IPS DF 4.7 (cell line): Measurements from ENCODE around the gene LILRB2.
"Not testable (repeated sequence)": the region's sequence is repeated elsewhere in the genome, so short reads cannot be mapped to it uniquely, and the experiment has no call there.

Source experiments
- DNase-seq: peaks from one replicate; pipeline ENCODE4 v3.0.0-alpha.2; 2013; ENCODE audit warnings: low spot score; ENCODE audit errors: extremely low read depth

Gene LILRB2

DNA sequence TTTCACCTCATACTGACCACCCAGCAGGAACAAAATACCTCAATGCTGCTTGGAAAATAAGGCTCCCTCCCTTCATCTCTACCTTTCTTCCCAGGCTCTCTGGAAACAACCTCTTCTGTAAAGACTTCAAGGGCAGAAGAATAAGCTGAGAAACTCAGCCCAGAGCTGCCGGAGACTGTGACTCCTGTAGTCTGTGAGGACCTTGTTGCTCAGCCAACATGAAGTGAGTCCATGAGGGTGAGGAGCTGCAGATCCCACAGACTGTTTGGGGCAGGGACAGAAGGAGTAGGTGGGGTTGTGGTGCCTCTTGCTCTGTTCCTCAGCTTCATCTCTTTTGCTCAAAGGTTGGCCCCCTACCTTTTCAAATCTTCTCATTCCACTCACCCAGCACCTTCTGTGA lies 24.2 kb upstream of the LILRB2 start:
- no peak for DNase-seq

DNA sequence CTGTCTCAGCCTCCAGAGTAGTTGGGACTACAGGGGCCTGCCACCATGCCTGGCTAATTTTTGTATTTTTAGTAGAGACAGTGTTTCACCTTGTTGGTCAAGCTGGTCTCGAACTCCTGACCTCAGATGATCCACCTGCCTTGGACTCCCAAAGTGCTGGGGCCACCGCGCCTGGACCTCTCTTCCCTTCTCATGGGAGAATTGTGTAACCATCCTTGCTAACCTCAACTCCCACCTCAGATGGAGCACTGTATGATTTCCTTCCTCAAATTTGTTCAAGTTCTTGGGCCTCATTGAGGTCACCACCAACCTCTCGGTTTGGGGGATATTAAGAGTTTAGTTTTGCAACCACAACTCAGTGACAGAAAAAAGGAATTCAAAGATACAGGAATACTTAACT lies 21.3 kb upstream of the LILRB2 start:
- DNase-seq, result no peak

DNA sequence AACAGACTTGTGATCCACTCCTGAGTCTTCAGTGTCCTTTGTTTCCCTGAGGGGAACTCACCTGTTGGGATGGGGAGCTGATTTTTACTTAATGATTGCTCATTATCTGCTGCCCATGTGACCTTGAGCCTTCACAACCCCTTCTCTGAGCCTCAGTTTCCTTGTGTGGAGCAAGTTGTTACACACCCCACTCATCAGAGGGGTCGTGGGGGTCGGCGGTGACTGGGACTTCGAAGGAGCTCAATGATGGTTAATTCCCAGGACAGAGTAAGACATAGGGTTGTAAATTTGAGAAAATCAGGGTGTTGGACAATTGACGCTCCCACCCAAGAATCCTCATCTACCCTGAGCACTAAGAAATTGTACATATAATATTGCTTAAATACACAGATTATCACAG lies 18.6 kb upstream of the LILRB2 start:
- no peak for DNase-seq

DNA sequence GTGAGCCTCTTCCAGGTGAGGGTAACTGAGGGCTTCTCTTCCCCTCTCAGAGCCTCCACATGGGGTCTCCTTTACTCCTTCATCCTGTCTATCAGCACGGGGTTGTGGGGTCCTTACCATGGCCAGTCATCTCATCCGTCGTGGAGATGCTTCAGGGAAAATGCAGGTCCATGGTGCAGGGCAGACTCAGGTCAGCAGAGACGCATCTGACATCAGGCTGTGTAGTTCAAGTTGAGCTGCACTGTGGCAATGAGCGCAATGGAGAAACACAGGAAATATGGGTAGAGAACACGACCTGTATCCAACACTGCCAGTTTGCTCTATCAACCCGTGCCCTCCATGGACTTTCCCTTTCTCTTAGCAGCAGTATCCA lies 18.2 kb upstream of the LILRB2 start:
- DNase-seq, result no peak

- no peak for DNase-seq
Observed at GRCh38 chr19:54298357-54299125, 17.6 kb upstream of the LILRB2 start.

- DNase-seq, result no peak
Observed at GRCh38 chr19:54297759-54298305, 16.9 kb upstream of the LILRB2 start.

DNA sequence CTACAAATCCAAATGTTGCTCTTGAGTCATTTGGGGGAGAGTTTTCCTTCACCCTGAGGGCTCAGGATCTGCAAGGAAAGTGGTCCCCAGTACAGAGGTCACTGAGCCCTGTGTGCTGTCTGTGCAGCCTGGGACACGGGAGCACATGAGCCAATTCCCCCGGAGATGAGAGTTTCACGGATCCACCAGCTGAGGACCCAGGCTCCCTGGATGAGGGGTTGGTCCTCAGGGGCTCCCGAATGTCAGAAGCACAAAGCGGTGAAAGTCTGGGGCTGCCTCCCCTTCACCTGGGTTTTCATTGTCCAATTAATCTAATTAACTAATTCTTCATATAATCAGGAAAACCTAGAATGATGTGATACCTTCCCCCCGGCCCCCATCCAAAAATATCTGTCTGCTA lies 13.6 kb upstream of the LILRB2 start:
- DNase-seq, result no peak

- DNase-seq, result not testable (repeated sequence)
Observed at GRCh38 chr19:54289160-54289559, 8.2 kb upstream of the LILRB2 start.

- no peak for DNase-seq
Observed at GRCh38 chr19:54287456-54287855, 6.5 kb upstream of the LILRB2 start.

DNA sequence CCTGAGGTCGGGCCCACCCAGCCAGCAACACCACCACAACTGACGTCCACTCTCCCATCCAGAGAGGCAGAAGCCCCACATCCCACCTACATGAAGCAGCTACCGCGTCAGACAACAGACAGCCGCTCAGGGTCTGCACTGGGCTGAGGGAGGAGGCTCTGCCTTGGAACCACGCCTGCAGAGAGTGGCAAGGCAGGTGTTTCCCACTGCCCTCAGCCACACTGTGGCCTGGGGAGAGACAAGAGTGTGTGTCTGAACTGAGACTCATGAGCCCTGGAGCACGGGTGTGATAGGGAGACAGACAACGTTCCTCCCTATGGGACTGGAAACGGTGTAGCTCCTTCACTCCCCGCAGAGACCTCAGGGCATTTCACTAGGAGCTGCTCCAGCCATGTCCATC lies 5.4 kb upstream of the LILRB2 start:
- not testable (repeated sequence) for DNase-seq

DNA sequence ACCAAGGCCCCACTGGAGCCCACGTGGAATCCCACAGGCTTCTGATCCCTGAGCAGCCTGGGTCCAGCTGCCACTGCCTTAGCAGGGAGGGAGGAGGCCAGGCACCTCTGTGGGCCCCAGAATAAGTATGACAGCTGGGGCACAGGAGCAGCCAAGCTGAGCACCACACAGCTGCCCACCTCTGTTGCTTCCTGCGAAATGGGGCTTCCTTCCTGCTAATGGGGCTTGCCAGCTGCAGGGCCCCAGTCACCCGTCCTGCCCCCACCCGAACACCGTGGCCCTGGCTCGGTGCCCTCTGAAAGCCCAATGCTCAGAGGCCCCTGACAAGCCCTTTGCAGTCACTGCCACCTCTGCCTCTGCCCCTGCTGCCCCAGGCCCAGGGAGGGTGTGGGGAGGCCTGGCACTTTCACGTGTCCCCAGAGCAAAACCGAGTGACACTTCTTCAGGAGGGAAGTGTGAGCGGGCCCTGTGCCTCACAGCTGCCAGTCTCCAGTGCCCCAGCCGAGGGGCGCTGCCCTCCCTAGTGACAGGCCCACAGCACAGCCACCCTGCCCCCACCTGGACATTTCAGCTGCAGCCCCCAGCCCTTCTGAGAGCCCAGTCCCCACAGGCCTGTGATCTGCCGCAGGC lies 4.6 kb upstream of the LILRB2 start:
- not testable (repeated sequence) for DNase-seq

GRCh38 chr19:54282686-54283470 lies 2.0 kb upstream of the LILRB2 start:
- DNase-seq, result no peak

DNA sequence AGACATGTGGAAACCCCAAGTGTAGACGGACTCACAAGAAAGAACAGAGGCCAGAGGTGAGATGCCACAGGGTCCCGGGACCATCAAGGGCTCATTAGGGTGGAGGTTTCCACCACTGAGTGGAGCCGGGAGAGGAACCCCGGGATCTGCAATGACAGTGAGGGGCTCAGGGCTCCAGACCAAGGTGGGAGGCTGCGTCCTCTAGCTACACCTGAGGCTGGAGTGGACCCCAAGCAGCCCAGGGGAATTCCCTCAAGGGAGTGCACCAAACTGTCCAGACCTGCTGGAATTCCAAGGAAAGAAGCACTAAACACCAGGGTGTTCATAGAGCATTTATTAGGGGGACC lies 792 bp upstream of the LILRB2 start:
- not testable (repeated sequence) for DNase-seq

DNA sequence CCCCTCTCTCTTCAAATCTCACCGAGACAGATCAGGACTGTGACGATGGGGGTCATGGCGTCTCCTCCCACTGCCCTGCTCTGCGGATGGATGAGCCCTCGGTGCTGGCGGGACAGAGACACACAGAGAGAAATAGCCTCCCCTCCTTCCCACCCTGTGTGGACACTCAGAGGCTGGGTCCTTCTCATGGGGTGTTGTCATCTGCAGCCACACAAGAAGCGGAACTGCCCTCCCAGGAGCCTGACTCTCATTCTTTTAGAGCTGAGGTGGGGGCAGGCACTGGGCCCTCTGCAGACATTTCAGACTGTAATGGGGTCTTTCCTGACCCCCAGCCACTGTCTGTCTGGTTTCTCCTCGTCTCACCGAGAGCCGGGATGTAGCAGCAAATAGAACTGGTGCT lies 469 bp downstream of the LILRB2 start:
- DNase-seq, result not testable (repeated sequence)

- not testable (repeated sequence) for DNase-seq
Observed at GRCh38 chr19:54280025-54280424, 885 bp downstream of the LILRB2 start.

DNA sequence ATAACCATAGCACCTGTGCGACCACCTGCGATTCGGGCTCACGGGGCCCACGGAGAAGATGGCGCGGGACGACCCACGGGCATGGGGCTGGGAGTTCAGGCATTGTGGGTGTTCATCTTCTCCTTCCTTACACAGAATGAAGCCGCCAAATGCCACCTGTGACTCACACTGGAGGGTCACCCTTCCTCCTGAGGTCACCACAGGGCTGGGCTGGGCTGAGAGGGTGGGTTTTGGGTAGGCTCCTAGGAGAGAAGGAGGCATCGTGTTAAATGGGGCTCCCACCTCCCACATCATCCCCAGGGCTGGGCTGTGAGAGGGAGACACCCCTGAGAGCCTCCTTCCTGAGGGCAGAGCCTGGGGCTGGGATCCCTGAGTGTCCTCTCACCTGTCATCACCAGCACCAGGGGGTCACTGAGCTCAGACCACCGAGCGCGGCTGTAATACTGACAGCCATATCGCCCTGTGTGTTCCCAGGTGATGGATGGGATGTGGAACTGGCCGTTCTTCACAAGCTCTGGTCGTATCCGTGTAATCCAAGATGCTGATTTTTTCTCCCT lies 1.4 kb downstream of the LILRB2 start:
- DNase-seq, result no peak

DNA sequence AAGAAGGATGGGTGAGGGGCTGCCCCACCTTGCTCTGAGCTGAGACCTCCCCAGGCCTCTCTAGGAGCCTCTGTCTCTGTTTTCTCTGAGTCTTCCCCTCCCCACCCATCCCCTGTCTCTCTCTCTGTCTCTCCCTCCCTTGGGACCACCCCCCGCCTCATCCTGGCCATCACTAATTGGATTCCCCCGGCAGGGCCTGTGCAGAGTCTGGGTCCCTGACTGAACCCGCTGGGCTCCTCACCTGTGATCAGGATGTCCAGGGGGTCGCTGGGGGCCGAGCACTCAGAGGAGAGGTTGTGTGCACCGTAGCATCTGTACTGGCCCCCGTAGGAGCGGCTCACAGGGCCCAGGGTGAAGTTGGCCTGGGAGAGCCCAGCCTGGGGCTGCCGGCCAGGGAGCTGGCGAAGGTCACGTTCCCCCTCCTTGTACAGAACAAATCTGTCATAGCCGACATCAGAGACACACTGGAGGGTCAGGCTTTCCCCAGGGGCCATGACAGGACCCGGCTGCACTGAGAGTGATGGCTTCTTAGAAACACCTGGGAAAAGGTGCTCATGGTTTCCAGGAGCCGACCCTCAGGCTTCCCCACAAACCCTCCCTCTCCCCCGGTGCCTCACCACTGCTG lies 2.2 kb downstream of the LILRB2 start:
- not testable (repeated sequence) for DNase-seq

DNA sequence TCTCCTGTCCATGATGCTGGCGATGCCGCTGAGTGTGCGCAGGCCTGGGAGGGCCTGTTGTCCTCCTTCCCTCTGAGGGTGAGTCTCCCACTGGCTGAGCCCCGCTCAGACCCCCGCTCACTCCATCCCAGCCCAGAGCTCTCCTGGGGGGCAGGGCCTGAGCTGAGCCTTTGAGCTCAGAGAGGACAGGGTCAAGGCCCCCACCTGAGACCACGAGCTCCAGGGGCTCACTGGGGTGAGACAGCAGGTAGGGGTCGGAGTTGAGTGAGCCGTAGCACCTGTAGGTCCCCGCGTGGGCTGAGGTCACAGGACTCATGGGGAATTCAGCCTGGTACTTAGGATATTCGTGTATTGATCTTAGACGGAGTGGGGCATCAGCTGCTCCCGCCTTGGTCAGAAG lies 2.9 kb downstream of the LILRB2 start:
- DNase-seq, result not testable (repeated sequence)

- DNase-seq, result not testable (repeated sequence)
Observed at GRCh38 chr19:54277111-54277615, 3.7 kb downstream of the LILRB2 start.

DNA sequence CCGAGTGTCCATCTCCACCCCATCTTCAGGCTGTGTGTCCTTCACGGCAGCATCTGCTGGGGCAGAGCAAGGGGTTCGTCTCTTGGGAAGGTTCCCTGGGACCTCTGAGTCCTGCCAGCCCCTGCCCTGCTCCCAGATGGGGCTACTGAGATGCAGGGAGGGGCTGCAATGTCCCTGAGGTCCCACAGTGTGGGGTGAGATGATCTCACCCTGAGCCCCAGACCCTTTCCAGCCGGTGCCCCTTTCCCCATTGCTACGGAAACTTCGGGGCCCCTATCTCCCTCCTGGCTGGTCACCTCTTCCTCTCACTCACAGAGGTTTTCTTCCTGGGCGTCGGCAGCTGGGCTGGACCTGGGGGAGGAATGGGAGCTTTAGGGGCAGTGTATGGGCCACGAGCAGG lies 5.0 kb downstream of the LILRB2 start:
- DNase-seq, result no peak

GRCh38 chr19:54274516-54274915 lies 6.4 kb downstream of the LILRB2 start:
- DNase-seq, result not testable (repeated sequence)
